ENCODE measurements around the gene NPHP3.
"Not testable (repeated sequence)": the region's sequence is repeated elsewhere in the genome, so short reads cannot be mapped to it uniquely, and the experiment has no call there.

Gene NPHP3

DNA sequence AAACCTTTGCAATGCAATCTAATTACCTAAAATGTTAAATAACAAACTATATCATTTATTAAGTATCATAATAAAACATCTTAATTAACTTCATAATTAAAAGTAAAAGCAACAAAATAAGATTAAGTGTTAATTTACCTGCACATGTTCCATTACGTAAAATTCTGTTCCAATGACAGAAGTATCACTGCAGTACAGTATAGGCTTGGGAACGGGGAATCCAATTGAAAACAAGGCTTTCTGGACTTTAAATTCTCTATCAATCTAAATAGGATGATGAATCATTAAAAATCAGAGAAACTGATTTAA lies 79.7 kb downstream of the NPHP3 start:
- DNase-seq = no peak

- DNase-seq = peak in 1 of 2 donors; percentile 34
Observed at GRCh38 chr3:132641837-132642538, 80.2 kb downstream of the NPHP3 start.

DNA sequence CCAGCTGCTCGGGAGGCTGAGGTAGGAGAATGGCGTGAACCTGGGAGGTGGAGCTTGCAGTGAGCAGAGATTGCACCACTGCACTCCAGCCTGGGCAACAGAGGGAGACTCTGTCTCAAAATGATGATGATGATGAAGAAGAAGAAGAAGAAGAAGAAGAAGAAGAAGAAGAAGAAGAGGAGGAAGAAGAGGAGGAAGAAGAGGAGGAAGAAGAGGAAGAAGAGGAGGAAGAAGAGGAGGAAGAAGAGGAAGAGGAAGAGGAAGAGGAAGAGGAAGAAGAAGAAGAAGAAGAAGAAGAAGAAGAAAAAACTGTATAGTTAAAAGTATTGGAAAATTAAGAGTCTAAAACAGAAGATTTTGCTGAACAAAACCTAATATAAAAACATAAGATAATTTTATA lies 80.8 kb downstream of the NPHP3 start:
- not testable (repeated sequence) for DNase-seq

DNA sequence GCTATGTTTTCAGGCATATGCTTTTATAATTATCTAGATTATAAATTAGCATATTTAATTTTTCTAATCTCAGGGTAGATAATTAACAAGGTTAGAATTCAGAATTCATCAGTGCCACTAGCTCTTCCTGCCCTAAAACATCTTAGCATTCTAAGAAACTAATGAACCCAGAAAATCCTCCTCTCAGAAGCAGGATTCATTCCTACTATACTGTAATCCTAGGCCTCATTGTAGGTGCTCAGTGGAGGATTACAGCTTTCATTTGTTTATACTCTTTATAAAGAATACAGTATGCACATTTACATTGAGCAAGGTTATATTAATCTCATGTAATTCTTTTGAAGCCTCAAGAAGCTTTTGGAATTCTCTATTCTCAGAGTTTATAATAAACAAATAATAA lies 83.5 kb downstream of the NPHP3 start:
- DNase-seq = no peak

- no peak for DNase-seq
Observed at GRCh38 chr3:132637590-132637989, 84.6 kb downstream of the NPHP3 start.

- DNase-seq = no peak
Observed at GRCh38 chr3:132635052-132635451, 87.2 kb downstream of the NPHP3 start.
